Fibroblast of pulmonary artery (primary cell): ENCODE data around the gene DIPK1C.

Source experiments
- DNase-seq: peaks from one replicate; pipeline ENCODE4 v3.0.0-alpha.2; 2010; ENCODE audit warnings: low read depth
- H3K4me3 ChIP-seq: replicated peaks from 2 replicates; pipeline ENCODE4 v1.5.1; 2011; ENCODE audit warnings: low read depth, mild to moderate bottlenecking, control low read depth, low read length, moderate library complexity
- TF ChIP-seq, protein P1 (sequence below): IDR thresholded peaks from 2 replicates; pipeline ENCODE4 v1.5.1; 2011; ENCODE audit warnings: mild to moderate bottlenecking, control low read depth, low read length, inconsistent platforms; ENCODE audit errors: missing control alignments

Gene DIPK1C

GRCh38 chr18:74453642-74454198 is 3.4 kb downstream of the DIPK1C start:
- no peak for DNase-seq
- no peak overlapping the region for H3K4me3 ChIP-seq
- TF ChIP-seq, protein P1, sequence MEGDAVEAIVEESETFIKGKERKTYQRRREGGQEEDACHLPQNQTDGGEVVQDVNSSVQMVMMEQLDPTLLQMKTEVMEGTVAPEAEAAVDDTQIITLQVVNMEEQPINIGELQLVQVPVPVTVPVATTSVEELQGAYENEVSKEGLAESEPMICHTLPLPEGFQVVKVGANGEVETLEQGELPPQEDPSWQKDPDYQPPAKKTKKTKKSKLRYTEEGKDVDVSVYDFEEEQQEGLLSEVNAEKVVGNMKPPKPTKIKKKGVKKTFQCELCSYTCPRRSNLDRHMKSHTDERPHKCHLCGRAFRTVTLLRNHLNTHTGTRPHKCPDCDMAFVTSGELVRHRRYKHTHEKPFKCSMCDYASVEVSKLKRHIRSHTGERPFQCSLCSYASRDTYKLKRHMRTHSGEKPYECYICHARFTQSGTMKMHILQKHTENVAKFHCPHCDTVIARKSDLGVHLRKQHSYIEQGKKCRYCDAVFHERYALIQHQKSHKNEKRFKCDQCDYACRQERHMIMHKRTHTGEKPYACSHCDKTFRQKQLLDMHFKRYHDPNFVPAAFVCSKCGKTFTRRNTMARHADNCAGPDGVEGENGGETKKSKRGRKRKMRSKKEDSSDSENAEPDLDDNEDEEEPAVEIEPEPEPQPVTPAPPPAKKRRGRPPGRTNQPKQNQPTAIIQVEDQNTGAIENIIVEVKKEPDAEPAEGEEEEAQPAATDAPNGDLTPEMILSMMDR: no peak

DNA sequence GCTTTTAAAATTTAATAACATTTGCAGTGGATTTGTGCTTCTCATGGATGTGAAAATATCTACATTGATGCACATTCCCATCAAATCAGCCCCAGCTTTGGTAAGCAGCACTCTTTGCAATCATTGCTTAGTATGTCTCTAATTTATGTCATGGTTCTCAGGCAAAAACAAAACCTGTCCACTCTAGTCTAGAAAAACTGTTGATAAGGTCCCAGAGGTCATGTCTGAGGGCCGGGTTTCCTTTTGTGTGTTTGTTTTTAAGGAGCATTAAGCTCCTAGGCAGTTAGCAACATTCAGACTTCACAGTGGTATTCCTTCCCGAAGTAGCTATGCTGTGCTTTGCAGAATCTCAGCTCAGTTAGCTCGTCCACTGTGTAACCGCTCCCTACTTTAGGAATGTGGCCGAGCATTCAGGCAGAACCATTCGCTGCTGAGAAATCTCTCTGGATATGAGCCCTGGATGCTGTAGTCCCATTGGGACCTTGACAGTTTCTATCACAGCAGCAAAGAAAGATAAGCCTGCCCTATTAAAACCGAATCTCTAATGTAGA is 4.0 kb downstream of the DIPK1C start:
- no peak for DNase-seq
- no peak overlapping the region for H3K4me3 ChIP-seq
- TF ChIP-seq, protein P1: no peak

DNA sequence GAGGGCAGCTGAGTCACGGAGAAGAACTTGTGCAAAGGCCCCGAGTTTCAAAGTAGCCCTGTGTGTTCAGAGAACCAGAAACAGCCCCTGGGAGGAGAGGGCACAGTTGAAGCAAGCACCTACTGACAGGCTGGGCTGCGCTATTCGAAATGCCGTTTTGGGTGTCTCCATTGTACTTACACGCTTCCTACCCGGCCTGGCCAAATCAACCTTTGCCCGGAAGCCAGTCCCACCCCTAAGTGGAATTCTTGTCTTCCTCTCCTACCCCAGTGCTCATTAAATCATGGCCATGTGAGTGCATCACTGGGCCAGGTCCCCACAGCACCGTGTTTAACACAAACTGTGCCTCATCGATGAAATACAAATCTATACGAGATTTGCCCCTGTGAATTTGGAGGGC is 6.0 kb downstream of the DIPK1C start:
- H3K4me3 ChIP-seq: no peak overlapping the region
- no peak for DNase-seq
- TF ChIP-seq, protein P1: no peak

DNA sequence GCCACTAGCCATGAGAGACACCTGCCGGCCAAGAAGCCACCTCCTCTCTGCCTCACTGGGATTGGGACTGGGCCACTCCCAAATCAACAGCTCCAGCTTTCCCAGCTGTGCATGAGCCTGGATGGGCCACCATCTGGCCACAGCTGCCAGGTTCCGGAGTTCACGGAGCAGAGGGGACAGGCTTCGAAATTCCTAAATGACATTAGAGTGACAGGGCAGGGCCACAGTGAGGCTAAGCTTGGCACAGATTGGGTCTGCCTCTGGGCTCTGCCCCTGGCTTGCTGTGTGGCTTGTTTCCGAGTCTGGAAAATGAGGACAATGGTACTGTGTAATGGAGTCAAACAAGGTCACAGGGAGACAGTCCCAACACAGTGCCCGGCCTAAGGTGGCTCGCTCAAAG is 6.5 kb downstream of the DIPK1C start:
- H3K4me3 ChIP-seq: no peak overlapping the region
- TF ChIP-seq, protein P1: no peak
- no peak for DNase-seq

GRCh38 chr18:74447404-74448152 is 9.5 kb downstream of the DIPK1C start:
- TF ChIP-seq, protein P1: no peak
- DNase-seq: no peak
- no peak overlapping the region for H3K4me3 ChIP-seq

DNA sequence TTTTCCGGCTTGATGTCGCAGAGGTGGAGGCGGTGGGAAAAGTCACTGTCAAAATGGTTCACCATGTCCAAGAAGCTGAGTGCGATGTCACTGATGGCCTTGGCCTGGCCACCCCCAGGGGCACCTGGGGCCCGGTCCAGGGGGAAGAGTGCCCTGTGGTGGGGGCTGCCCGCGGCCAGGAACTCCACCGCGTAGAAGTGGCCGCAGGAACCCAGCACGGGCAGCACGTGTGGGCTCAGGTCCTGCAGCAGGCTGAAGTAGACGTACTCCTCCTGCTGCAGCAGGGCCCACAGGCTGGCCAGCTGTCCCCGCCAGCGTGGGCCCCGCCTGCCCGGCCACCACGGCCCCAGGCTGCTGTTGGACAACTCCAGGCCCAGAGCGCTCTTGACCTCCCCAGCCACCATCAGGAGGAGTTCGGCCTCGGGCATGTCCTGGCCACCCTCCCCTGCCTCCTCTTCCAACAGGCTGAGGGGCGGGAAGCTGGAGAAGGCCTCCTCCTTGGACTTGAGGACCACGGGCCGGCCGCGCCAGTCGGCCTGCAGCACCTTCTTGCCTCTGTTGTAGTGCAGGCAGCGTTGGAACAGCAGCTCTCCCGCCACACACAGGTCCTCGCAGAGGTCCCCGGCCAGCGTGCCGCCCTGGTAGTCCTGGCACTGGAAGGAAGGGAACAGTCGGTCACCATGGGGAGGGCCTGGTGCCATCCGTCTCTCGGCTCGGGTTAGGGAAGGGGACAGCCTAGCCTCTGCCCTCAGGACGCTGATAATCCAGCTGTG is 10.3 kb downstream of the DIPK1C start:
- H3K4me3 ChIP-seq: no peak overlapping the region
- no peak for DNase-seq
- TF ChIP-seq, protein P1: no peak
